Endodermal cell (in vitro differentiated cells): ENCODE measurements around the gene MACROD2. TPM values are rescaled to one million over a fixed set of nuclear protein-coding genes. Genes with fewer than 3 reads are reported as not detected.

Experiments
- DNase-seq: peaks from one replicate; pipeline ENCODE4 v3.0.0-alpha.2; 2017
- H3K27ac ChIP-seq: 2 replicates; pipeline ENCODE4 v1.5.1; 2013; ENCODE audit warnings: mild to moderate bottlenecking, low read depth, low read length, moderate library complexity
- H3K27me3 ChIP-seq: 2 replicates; pipeline ENCODE4 v1.6.1; 2013; ENCODE audit warnings: mild to moderate bottlenecking, low read length, moderate library complexity; ENCODE audit not compliant: insufficient read depth, control insufficient read depth, poor library complexity, severe bottlenecking
- H3K36me3 ChIP-seq: 2 replicates; pipeline ENCODE4 v1.7.0; 2013; ENCODE audit warnings: mild to moderate bottlenecking, low read length, moderate library complexity; ENCODE audit not compliant: control insufficient read depth, insufficient read depth
- H3K4me1 ChIP-seq: one replicate; pipeline ENCODE4 v1.7.0; 2013; ENCODE audit warnings: low read length; ENCODE audit not compliant: control insufficient read depth, insufficient read depth
- H3K4me3 ChIP-seq: 2 replicates; pipeline ENCODE4 v1.5.1; 2013; ENCODE audit warnings: mild to moderate bottlenecking, low read length, moderate library complexity
- H3K9ac ChIP-seq: 2 replicates; pipeline ENCODE4 v1.6.1; 2013; ENCODE audit warnings: mild to moderate bottlenecking, low read length, moderate library complexity; ENCODE audit not compliant: poor library complexity, severe bottlenecking; ENCODE audit errors: extremely low read depth
- H3K9me3 ChIP-seq: 2 replicates; pipeline ENCODE4 v1.6.1; 2013; ENCODE audit warnings: mild to moderate bottlenecking, low read length, moderate library complexity; ENCODE audit not compliant: control insufficient read depth
- H3K27ac Mint-ChIP-seq: 2 replicates; pipeline ENCODE4 v1.8.0; 2020; ENCODE audit warnings: mixed read lengths
- H3K27me3 Mint-ChIP-seq: 2 replicates; pipeline ENCODE4 v1.8.0; 2021; ENCODE audit warnings: mild to moderate bottlenecking, mixed read lengths; ENCODE audit not compliant: insufficient read depth
- H3K36me3 Mint-ChIP-seq: 2 replicates; pipeline ENCODE4 v1.8.0; 2020; ENCODE audit warnings: low read depth, mixed read lengths
- H3K4me1 Mint-ChIP-seq: 2 replicates; pipeline ENCODE4 v1.8.0; 2020; ENCODE audit warnings: mixed read lengths
- H3K4me3 Mint-ChIP-seq: 2 replicates; pipeline ENCODE4 v1.8.0; 2020; ENCODE audit warnings: mild to moderate bottlenecking, moderate library complexity, mixed read lengths
- H3K9me3 Mint-ChIP-seq: 2 replicates; pipeline ENCODE4 v1.8.0; 2020; ENCODE audit warnings: mild to moderate bottlenecking, mixed read lengths
- CTCF ChIP-seq: fragments of 200-600 bp; sonication (generic); conservative IDR thresholded peaks from 2 replicates; pipeline ENCODE4 v1.5.0; 2021; ENCODE audit warnings: antibody characterized with exemption, mild to moderate bottlenecking
- WGBS, 2 experiments: methylation state at CpG; one replicate each; pipeline versions ENCODE4 v1.1.5 to v1.1.7; 2013; ENCODE audit warnings: missing lambda C conversion rate in 2 of 2, mixed read lengths in 1 of 2; ENCODE audit not compliant: insufficient coverage in 1 of 2, insufficient read length in 1 of 2; 5-methylcytosine and 5-hydroxymethylcytosine counted together
- total RNA-seq, 2 donors: library from RNA; stranded (reverse); fragmentation: NEBNext Ultra II Directional in 1 of 2; extraction: Animal tissue kit (Norgen Biotek cat#: 25700) in 1 of 2; gene quantifications; 2 replicates in 1 of 2; 3 replicates in 1 of 2; pipeline ENCODE4 v1.2.1, GENCODE V29; 2021

The MACROD2 gene
- total RNA-seq, 2 donors from 2014 or later: 2.3 to 4.8 TPM

GRCh38 chr20:15109494-15109893 lies 1114.2 kb downstream of the MACROD2 start:
- Mint-ChIP-seq H3K4me3 (no peak overlapping the region), H3K9me3 (no peaks in the 10 kb centered on the region)

GRCh38 chr20:15111654-15112053 lies 1116.3 kb downstream of the MACROD2 start:
- Histone ChIP-seq H3K4me1 (no peaks in the 10 kb centered on the region), H3K9me3 (no peaks in the 10 kb centered on the region), H3K9ac (no peak overlapping the region), H3K27me3 (no peaks in the 10 kb centered on the region), H3K36me3 (no peaks in the 10 kb centered on the region), H3K27ac (no peak overlapping the region), H3K4me3 (no peak overlapping the region)
- Mint-ChIP-seq H3K36me3 (no peaks in the 10 kb centered on the region), H3K4me1 (no peaks in the 10 kb centered on the region), H3K9me3 (no peaks in the 10 kb centered on the region), H3K4me3 (no peak overlapping the region), H3K27me3 (no peaks in the 10 kb centered on the region), H3K27ac (no peak overlapping the region)
- no peak for DNase-seq
- TF ChIP-seq CTCF: no peak

More at GRCh38 chr20:15109494-15109893, 1114.2 kb downstream of the MACROD2 start:
- no peaks in the 10 kb centered on the region for H3K36me3 Mint-ChIP-seq
- H3K9me3 ChIP-seq: no peaks in the 10 kb centered on the region
- H3K27me3 Mint-ChIP-seq: no peaks in the 10 kb centered on the region
- H3K9ac ChIP-seq: no peak overlapping the region
- no peak overlapping the region for H3K27ac ChIP-seq
- no peaks in the 10 kb centered on the region for H3K27me3 ChIP-seq
- TF ChIP-seq CTCF: no peak
- no peaks in the 10 kb centered on the region for H3K36me3 ChIP-seq
- H3K4me1 ChIP-seq: no peaks in the 10 kb centered on the region
- WGBS, 2 experiments: 91 to 92% methylated on average over 7 of the region's 7 CpGs
- no peak for DNase-seq
- no peak overlapping the region for H3K4me3 ChIP-seq
- no peak overlapping the region for H3K27ac Mint-ChIP-seq
- no peaks in the 10 kb centered on the region for H3K4me1 Mint-ChIP-seq

GRCh38 chr20:15113144-15113773 lies 1117.9 kb downstream of the MACROD2 start:
- H3K27ac Mint-ChIP-seq: no peak overlapping the region

More at GRCh38 chr20:15113144-15113773, 1117.9 kb downstream of the MACROD2 start:
- Mint-ChIP-seq H3K4me3 (no peak overlapping the region), H3K4me1 (no peaks in the 10 kb centered on the region), H3K27me3 (no peaks in the 10 kb centered on the region), H3K36me3 (no peaks in the 10 kb centered on the region), H3K9me3 (no peaks in the 10 kb centered on the region)
- TF ChIP-seq CTCF: no peak
- 93 to 100% methylated on average over 1 of the region's 1 CpG for WGBS, 2 experiments
- Histone ChIP-seq H3K4me1 (no peaks in the 10 kb centered on the region), H3K36me3 (no peaks in the 10 kb centered on the region), H3K27me3 (no peaks in the 10 kb centered on the region), H3K9ac (no peak overlapping the region), H3K4me3 (no peak overlapping the region), H3K9me3 (no peaks in the 10 kb centered on the region), H3K27ac (no peak overlapping the region)
- DNase-seq: no peak
